Liver (tissue), 9 donors: ENCODE results near the gene SBNO1. TPM values are rescaled to one million over a fixed set of nuclear protein-coding genes. Genes with fewer than 3 reads are reported as not detected.
"Not testable (repeated sequence)": the region's sequence is repeated elsewhere in the genome, so short reads cannot be mapped to it uniquely, and the experiment has no call there.

Experiments
- DNase-seq: peaks from one replicate; pipeline ENCODE4 v3.0.0-alpha.2; 2017; ENCODE audit warnings: low spot score
- H3K27ac ChIP-seq, 2 donors: one replicate each; pipeline ENCODE4 v1.7.0; 2013; ENCODE audit warnings: inconsistent platforms in 2 of 2, low read length in 2 of 2, control low read depth in 1 of 2, low read depth in 1 of 2, mild to moderate bottlenecking in 1 of 2
- H3K27me3 ChIP-seq, 4 donors: one replicate each; pipeline versions ENCODE4 v1.6.1 to v1.7.0; 2013; ENCODE audit warnings: low read length in 3 of 4, inconsistent platforms in 1 of 4, mild to moderate bottlenecking in 1 of 4, moderate library complexity in 1 of 4; ENCODE audit not compliant: control insufficient read depth in 4 of 4, insufficient read depth in 4 of 4
- H3K36me3 ChIP-seq, 4 donors: one replicate each; pipeline versions ENCODE4 v1.6.1 to v1.7.0; 2013; ENCODE audit warnings: low read length in 3 of 4, mild to moderate bottlenecking in 3 of 4, low read depth in 1 of 4, moderate library complexity in 1 of 4; ENCODE audit not compliant: control insufficient read depth in 4 of 4, insufficient read depth in 3 of 4
- H3K4me1 ChIP-seq, 4 donors: one replicate each; pipeline versions ENCODE4 v1.6.1 to v1.7.0; 2013; ENCODE audit warnings: low read length in 3 of 4, mild to moderate bottlenecking in 3 of 4, moderate library complexity in 1 of 4; ENCODE audit not compliant: control insufficient read depth in 4 of 4, insufficient read depth in 4 of 4
- H3K4me3 ChIP-seq, 3 donors: one replicate each; pipeline versions ENCODE4 v1.6.1 to v1.7.0; 2013; ENCODE audit warnings: low read length in 3 of 3, control low read depth in 1 of 3, low read depth in 1 of 3, mild to moderate bottlenecking in 1 of 3
- H3K9ac ChIP-seq, 2 donors: one replicate each; pipeline ENCODE4 v1.7.0; 2013; ENCODE audit warnings: low read length in 2 of 2, mild to moderate bottlenecking in 2 of 2, moderate library complexity in 2 of 2, control low read depth in 1 of 2, low read depth in 1 of 2
- H3K9me3 ChIP-seq, 4 donors: one replicate each; pipeline versions ENCODE4 v1.6.1 to v1.7.0; 2013; ENCODE audit warnings: low read length in 3 of 4; ENCODE audit not compliant: control insufficient read depth in 4 of 4
- FOXA1 ChIP-seq: IDR thresholded peaks from 2 replicates; pipeline ENCODE4 v1.6.1; 2016; ENCODE audit warnings: antibody characterized with exemption
- FOXA2 ChIP-seq: IDR thresholded peaks from 2 replicates; pipeline ENCODE4 v1.6.1; 2016; ENCODE audit warnings: antibody characterized with exemption
- GABPA ChIP-seq, 2 donors: IDR thresholded peaks in 1 of 2; conservative IDR thresholded peaks in 1 of 2; 2 replicates each; pipeline ENCODE4 v1.6.1; 2016; ENCODE audit warnings: antibody characterized with exemption in 2 of 2, mild to moderate bottlenecking in 1 of 2, moderate library complexity in 1 of 2
- HNF4A ChIP-seq, 2 donors: conservative IDR thresholded peaks; 2 replicates each; pipeline ENCODE4 v1.6.1; 2016; ENCODE audit warnings: antibody characterized with exemption in 2 of 2, mild to moderate bottlenecking in 2 of 2
- JUND ChIP-seq, 2 donors: IDR thresholded peaks; 2 replicates each; pipeline ENCODE4 v1.6.1; 2016; ENCODE audit warnings: antibody characterized with exemption in 2 of 2
- NR2F2 ChIP-seq: IDR thresholded peaks from 2 replicates; pipeline ENCODE4 v1.6.1; 2016; ENCODE audit warnings: antibody characterized with exemption
- RAD21 ChIP-seq, 2 donors: IDR thresholded peaks; 2 replicates each; pipeline ENCODE4 v1.6.1; 2016; ENCODE audit warnings: antibody characterized with exemption in 2 of 2, mild to moderate bottlenecking in 2 of 2
- RXRA ChIP-seq, 2 donors: IDR thresholded peaks; 2 replicates each; pipeline ENCODE4 v1.6.1; 2017 to 2018; ENCODE audit warnings: antibody characterized with exemption in 2 of 2, mild to moderate bottlenecking in 1 of 2
- TAF1 ChIP-seq: conservative IDR thresholded peaks from 2 replicates; pipeline ENCODE4 v1.6.1; 2016; ENCODE audit warnings: antibody characterized with exemption, mild to moderate bottlenecking
- YY1 ChIP-seq: IDR thresholded peaks from 2 replicates; pipeline ENCODE4 v1.6.1; 2016; ENCODE audit warnings: antibody characterized with exemption, mild to moderate bottlenecking
- WGBS: extraction: QIAGEN DNeasy Blood & Tissue Kit; methylation state at CpG from one replicate; pipeline ENCODE4 v1.1.7; 2013; 5-methylcytosine and 5-hydroxymethylcytosine counted together
- polyA plus RNA-seq, 2 donors: library from polyadenylated mRNA; stranded (reverse) in 1 of 2; unstranded in 1 of 2; fragments of 200-250 nt in 1 of 2; fragments of >200 nt in 1 of 2; fragmentation: Nextera tagmentation in 1 of 2; extraction: Ambion mirVana in 1 of 2; gene quantifications; one replicate each; pipeline versions ENCODE4 v1.2.1 to v1.2.3, GENCODE V29; 2013 to 2015
- total RNA-seq, 2 donors: library from RNA; depleted of rRNA; stranded (reverse); fragments of >200 nt; gene quantifications; one replicate each; pipeline ENCODE4 v1.2.3, GENCODE V29; 2014
- TF ChIP-seq, protein P1 (sequence below): IDR thresholded peaks from 2 replicates; pipeline ENCODE4 v1.6.1; 2016; ENCODE audit warnings: antibody characterized with exemption, mild to moderate bottlenecking
- TF ChIP-seq, protein P2 (sequence below): IDR thresholded peaks from 2 replicates; pipeline ENCODE4 v1.6.1; 2016; ENCODE audit warnings: antibody characterized with exemption
- TF ChIP-seq, protein P3 (sequence below): IDR thresholded peaks from 2 replicates; pipeline ENCODE4 v1.6.1; 2016; ENCODE audit warnings: antibody characterized with exemption
- TF ChIP-seq, protein P4 (sequence below): IDR thresholded peaks from 2 replicates; pipeline ENCODE4 v1.6.1; 2016; ENCODE audit warnings: antibody characterized with exemption
- donor health status: healthy.
- donor health status: healthy.
- donor health status: healthy.
- donor health status: healthy.
- donor health status: healthy.

The SBNO1 gene
- total and polyA plus RNA-seq, 4 donors = 4.0 to 19.8 (median 10.4) TPM

DNA sequence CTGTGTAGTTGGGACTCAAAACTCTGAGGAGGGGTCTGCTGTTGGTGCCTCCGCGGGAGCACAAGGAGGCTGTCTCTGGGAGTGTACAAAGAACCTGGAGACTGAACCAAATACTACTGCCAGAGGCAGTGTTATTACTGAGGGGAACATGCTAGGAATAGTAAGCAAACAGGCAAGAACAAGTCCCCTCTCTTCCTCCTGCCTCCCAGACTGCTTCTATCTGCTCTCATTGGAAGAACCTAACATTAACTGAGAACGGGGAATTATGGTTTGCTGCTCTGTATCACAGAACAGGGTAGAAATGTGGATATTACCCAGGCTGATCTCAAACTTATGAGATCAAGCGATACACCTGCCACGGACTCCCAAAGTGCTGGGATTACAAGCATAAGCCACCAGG lies 14.7 kb upstream of the SBNO1 start:
- H3K27ac ChIP-seq = no peak overlapping the region
- no peaks in the 10 kb centered on the region for H3K27me3 ChIP-seq
- TF ChIP-seq RAD21 (IDR thresholded peaks at IDR 0.05) = no peak
- no peak for TF ChIP-seq TAF1
- TF ChIP-seq RXRA (IDR thresholded peaks at IDR 0.05) = no peak
- no peak for TF ChIP-seq GABPA (IDR thresholded peaks at IDR 0.05 in 1 of 2, conservative IDR thresholded peaks at IDR 0.05 in 1 of 2)
- TF ChIP-seq JUND (IDR thresholded peaks at IDR 0.05) = no peak
- TF ChIP-seq HNF4A (conservative IDR thresholded peaks at IDR 0.05) = no peak
- TF ChIP-seq, protein P1, sequence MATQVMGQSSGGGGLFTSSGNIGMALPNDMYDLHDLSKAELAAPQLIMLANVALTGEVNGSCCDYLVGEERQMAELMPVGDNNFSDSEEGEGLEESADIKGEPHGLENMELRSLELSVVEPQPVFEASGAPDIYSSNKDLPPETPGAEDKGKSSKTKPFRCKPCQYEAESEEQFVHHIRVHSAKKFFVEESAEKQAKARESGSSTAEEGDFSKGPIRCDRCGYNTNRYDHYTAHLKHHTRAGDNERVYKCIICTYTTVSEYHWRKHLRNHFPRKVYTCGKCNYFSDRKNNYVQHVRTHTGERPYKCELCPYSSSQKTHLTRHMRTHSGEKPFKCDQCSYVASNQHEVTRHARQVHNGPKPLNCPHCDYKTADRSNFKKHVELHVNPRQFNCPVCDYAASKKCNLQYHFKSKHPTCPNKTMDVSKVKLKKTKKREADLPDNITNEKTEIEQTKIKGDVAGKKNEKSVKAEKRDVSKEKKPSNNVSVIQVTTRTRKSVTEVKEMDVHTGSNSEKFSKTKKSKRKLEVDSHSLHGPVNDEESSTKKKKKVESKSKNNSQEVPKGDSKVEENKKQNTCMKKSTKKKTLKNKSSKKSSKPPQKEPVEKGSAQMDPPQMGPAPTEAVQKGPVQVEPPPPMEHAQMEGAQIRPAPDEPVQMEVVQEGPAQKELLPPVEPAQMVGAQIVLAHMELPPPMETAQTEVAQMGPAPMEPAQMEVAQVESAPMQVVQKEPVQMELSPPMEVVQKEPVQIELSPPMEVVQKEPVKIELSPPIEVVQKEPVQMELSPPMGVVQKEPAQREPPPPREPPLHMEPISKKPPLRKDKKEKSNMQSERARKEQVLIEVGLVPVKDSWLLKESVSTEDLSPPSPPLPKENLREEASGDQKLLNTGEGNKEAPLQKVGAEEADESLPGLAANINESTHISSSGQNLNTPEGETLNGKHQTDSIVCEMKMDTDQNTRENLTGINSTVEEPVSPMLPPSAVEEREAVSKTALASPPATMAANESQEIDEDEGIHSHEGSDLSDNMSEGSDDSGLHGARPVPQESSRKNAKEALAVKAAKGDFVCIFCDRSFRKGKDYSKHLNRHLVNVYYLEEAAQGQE = no peak
- no peak for TF ChIP-seq YY1
- TF ChIP-seq NR2F2 = no peak
- TF ChIP-seq FOXA1 = no peak
- TF ChIP-seq, protein P2, sequence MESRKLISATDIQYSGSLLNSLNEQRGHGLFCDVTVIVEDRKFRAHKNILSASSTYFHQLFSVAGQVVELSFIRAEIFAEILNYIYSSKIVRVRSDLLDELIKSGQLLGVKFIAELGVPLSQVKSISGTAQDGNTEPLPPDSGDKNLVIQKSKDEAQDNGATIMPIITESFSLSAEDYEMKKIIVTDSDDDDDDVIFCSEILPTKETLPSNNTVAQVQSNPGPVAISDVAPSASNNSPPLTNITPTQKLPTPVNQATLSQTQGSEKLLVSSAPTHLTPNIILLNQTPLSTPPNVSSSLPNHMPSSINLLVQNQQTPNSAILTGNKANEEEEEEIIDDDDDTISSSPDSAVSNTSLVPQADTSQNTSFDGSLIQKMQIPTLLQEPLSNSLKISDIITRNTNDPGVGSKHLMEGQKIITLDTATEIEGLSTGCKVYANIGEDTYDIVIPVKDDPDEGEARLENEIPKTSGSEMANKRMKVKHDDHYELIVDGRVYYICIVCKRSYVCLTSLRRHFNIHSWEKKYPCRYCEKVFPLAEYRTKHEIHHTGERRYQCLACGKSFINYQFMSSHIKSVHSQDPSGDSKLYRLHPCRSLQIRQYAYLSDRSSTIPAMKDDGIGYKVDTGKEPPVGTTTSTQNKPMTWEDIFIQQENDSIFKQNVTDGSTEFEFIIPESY = no peak
- TF ChIP-seq, protein P3, sequence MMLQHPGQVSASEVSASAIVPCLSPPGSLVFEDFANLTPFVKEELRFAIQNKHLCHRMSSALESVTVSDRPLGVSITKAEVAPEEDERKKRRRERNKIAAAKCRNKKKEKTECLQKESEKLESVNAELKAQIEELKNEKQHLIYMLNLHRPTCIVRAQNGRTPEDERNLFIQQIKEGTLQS = no peak
- TF ChIP-seq, protein P4, sequence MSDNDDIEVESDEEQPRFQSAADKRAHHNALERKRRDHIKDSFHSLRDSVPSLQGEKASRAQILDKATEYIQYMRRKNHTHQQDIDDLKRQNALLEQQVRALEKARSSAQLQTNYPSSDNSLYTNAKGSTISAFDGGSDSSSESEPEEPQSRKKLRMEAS = no peak
- no peak for TF ChIP-seq FOXA2
- H3K9me3 ChIP-seq = no peaks in the 10 kb centered on the region
- WGBS = 89% methylated on average over 5 of the region's 5 CpGs
- DNase-seq = no peak
- H3K36me3 ChIP-seq = no peaks in the 10 kb centered on the region
- H3K4me3 ChIP-seq = no peak overlapping the region
- H3K4me1 ChIP-seq = peaks cover 0 to 4% (median 3%) of the 10 kb centered on the region in 4 donors
- no peak overlapping the region for H3K9ac ChIP-seq

DNA sequence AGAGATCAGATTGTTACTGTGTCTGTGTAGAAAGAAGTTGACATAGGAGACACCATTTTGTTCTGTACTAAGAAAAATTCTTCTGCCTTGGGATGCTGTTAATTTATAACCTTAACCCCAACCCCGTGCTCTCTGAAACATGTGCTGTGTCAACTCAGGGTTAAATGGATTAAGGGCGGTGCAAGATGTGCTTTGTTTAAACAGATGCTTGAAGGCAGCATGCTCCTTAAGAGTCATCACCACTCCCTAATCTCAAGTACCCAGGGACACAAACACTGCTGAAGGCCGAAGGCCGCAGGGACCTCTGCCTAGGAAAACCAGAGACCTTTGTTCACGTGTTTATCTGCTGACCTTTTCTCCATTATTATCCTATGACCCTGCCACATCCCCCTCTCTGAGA lies 7.8 kb upstream of the SBNO1 start:
- H3K4me3 ChIP-seq, H3K4me1 ChIP-seq, H3K27ac ChIP-seq, H3K36me3 ChIP-seq, H3K9me3 ChIP-seq, DNase-seq, H3K9ac ChIP-seq, H3K27me3 ChIP-seq: not testable (repeated sequence)
- WGBS = 78% methylated on average over 5 of the region's 5 CpGs

DNA sequence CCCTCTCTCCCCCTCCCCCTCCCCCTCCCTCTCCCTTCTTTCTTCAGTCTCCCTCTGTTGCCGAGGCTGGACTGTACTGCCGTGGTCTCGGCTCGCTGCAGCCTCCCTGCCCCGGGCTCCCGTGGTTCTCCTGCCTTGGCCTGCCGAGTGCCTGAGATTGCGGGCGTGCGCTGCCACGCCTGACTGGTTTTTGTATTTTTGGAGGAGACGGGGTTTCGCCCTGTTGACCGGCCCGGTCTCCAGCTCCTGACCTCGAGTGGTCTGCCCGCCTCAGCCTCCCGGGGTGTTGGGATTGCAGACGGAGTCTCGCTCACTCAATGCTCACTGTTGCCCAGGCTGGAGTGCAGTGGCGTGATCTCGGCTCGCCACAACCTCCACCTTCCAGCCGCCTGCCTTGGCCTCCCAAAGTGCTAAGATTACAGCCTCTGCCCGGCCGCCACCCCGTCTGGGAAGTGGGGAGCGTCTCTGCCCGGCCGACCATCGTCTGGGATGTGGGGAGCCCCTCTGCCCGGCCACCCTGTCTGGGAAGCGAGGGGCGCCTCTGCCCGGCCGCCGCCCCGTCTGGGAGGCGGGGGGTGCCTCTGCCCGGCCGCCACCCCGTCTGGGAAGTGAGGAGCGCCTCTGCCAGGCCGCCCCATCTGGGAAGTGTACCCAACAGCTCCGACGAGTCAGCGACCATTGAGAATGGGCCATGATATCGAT lies 7.2 kb upstream of the SBNO1 start:
- not testable (repeated sequence) for H3K4me3 ChIP-seq, DNase-seq, H3K27ac ChIP-seq, H3K27me3 ChIP-seq, H3K9me3 ChIP-seq, H3K4me1 ChIP-seq, H3K36me3 ChIP-seq, H3K9ac ChIP-seq
- WGBS = 93% methylated on average over 48 of the region's 48 CpGs
